ENCODE results near the gene PHF11.

DNA sequence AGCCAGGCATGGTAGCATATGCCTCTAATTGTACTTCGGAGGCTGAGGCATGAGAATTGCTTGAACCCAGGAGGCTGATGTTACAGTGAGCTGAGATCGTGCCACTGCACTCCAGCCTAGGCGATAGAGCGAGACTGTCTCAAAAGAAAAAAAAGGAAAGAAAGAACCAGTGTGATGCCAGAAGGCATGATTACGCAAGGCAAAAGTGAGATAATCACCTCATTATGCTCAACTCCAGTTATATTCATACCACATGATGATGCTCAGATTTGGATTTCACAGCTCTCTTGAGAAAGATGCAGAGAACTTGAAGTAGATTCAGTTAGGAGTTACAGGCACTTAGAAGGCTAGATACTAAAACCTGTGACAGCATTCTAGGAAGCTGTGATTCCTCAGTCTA is 67.8 kb downstream of the PHF11 start:
- TF ChIP-seq, protein P1, sequence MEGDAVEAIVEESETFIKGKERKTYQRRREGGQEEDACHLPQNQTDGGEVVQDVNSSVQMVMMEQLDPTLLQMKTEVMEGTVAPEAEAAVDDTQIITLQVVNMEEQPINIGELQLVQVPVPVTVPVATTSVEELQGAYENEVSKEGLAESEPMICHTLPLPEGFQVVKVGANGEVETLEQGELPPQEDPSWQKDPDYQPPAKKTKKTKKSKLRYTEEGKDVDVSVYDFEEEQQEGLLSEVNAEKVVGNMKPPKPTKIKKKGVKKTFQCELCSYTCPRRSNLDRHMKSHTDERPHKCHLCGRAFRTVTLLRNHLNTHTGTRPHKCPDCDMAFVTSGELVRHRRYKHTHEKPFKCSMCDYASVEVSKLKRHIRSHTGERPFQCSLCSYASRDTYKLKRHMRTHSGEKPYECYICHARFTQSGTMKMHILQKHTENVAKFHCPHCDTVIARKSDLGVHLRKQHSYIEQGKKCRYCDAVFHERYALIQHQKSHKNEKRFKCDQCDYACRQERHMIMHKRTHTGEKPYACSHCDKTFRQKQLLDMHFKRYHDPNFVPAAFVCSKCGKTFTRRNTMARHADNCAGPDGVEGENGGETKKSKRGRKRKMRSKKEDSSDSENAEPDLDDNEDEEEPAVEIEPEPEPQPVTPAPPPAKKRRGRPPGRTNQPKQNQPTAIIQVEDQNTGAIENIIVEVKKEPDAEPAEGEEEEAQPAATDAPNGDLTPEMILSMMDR (IDR thresholded peaks at IDR 0.05) = no peak
- no peak for TF ChIP-seq EZH2 (IDR thresholded peaks at IDR 0.05)

Data from neural progenitor cell (in vitro differentiated cells).